NCI-H748 treated with DMSO at 0.1 percent for 48 hours (cell line): ENCODE results near the gene ZNF644.
A peak's percentile ranks its signal among the peaks of the same experiment; 100 is the strongest.
"Not testable (repeated sequence)": the region's sequence is repeated elsewhere in the genome, so short reads cannot be mapped to it uniquely, and the experiment has no call there.

Experiments used
- DNase-seq: peaks from one replicate; lab custom pipeline; 2025; lab: John Stamatoyannopoulos, UW

ZNF644 gene

GRCh38 chr1:91021686-91022517 is at the start of gene ZNF644:
Gene ZNF644, minus strand, starts transcription at chr1:91022035. Its CDS starts 39,682 bp downstream, at chr1:90982353.
- peak; percentile 62 for DNase-seq

GRCh38 chr1:91070298-91070697 is 48.5 kb upstream of the ZNF644 start:
- DNase-seq = no peak

- DNase-seq = no peak
Observed at GRCh38 chr1:91066538-91066937, 44.7 kb upstream of the ZNF644 start.

- no peak for DNase-seq
Observed at GRCh38 chr1:91065337-91065736, 43.5 kb upstream of the ZNF644 start.

GRCh38 chr1:91063403-91063802 is 41.6 kb upstream of the ZNF644 start:
- DNase-seq = not testable (repeated sequence)

GRCh38 chr1:91059157-91059556 is 37.3 kb upstream of the ZNF644 start:
- no peak for DNase-seq

DNA sequence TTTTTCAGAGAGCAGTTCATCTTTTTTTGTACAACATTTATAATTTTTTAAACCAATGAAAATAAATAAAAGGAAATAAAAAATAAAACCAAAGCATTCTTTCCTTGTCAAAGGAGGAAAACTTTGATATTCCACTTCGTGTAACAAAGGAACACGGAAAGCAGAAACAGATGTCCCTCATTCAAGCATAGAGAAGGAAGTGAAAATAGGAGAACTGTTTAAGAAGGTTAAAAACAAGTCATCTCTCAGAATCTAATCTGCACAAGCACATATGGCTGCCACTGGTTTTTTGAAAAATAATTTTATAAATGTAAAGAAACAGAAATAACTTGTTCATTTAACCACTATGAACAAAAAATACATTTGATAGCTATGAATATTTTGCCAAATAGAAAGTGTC is 35.9 kb upstream of the ZNF644 start:
- no peak for DNase-seq

DNA sequence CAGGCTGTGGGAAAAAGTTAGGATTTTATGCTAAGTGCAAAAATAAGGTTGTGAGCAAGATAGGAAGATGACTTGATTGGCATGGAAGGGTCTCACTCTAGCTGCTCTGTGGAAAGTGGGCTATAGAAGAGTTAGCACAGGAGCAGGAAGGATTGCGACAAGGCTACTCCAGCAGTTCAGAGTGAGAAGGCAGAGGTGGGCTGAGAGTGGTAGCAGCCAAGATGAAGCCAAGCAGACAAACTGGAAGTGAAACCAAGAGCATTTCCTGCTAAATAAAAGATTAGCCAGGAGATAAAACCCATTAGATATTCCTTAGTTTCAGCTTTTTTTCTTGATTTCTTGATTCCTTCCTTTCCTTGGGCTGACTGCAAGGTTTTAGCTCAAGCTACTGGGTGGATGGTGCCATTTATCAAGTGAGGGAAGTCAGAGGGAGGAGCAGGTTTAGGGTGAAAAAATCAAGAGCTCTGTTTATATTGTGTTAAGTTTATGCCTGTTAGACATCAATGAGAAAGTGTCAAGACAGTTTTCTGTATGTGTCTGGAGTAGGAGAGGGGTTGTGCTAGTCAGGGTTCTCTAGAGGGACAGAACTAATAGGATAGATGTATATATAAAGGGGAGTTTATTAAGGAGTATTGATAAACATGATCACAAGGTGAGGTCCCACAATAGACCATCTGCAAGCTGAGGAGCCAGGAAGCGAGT is 33.1 kb upstream of the ZNF644 start:
- DNase-seq = no peak

- DNase-seq = no peak
Observed at GRCh38 chr1:91053630-91054029, 31.8 kb upstream of the ZNF644 start.

DNA sequence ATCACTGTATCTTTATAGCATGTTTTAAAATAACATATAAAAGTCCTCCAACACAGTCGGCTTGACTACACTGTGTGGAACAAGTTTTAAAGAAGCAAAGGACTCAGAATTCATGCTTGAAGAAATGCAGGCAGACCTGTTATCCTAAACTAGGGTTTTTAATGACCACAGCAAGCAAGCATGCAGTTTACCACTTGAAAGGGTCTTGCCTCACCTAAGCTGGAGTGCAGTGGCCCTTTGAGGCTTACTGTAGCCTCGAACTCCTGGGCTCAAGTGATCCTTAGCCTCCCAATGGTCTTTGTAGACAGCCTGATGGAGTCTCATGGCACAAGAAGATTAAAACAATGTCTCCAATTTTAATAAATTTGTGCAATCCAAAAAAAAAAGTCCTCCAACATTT is 27.7 kb upstream of the ZNF644 start:
- DNase-seq = not testable (repeated sequence)

GRCh38 chr1:91046766-91047165 is 24.9 kb upstream of the ZNF644 start:
- no peak for DNase-seq

DNA sequence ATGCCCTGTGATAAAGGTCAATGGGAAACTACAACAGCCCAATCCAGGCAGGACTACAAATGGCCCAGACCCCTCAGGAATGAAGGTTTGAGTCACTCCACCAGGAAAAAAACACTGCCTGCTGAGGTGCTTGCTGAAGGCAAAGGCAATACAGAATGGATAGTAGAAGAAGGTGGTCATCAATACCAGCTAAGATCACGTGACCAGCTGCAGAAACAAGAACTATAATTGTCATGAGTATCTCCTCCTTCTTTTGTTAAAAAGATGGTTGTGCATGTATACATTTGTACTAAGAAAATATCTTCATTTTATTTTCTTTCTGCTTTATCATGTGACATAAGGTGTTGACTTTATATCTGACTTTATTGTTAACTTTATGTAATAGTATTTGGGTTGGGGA is 23.4 kb upstream of the ZNF644 start:
- no peak for DNase-seq

DNA sequence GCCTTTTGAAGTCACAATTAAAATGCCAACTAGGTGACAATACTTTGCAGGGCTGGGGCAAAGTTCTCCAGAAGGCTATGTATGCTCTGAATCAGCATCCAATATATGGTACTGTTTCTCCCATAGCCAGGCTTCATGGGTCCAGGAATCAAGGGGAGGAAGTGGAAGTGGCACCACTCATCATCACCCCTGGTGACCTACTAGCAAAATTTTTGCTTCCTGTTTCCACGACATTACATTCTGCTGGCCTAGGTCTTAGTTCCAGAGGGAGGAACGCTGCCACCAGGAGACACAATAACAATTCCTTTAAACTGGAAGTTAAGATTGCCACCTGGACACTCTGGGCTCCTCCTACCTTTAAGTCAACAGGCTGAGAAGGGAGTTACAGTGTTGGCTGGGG is 22.9 kb upstream of the ZNF644 start:
- not testable (repeated sequence) for DNase-seq

DNA sequence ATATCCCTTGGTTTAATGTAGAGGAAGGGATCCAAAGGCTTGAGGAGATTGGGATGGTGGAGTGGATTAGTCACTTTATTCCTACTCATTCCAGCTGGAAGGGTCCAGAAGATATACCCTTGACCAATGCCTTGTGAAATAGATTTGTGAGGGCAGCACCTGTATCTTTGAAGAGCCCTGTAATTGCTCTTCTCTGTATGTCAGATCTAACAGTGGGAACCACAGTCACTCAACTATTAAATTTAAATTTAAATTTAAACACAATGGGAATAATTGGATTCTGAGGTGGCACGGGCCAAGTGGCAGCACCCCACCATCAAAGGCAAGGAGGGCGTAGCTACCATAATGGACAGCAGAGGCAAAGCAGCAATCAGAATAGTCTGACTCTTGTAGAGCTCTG is 20.5 kb upstream of the ZNF644 start:
- not testable (repeated sequence) for DNase-seq

- DNase-seq = no peak
Observed at GRCh38 chr1:91038582-91038981, 16.7 kb upstream of the ZNF644 start.

GRCh38 chr1:91036894-91037829 is 15.3 kb upstream of the ZNF644 start:
- no peak for DNase-seq

DNA sequence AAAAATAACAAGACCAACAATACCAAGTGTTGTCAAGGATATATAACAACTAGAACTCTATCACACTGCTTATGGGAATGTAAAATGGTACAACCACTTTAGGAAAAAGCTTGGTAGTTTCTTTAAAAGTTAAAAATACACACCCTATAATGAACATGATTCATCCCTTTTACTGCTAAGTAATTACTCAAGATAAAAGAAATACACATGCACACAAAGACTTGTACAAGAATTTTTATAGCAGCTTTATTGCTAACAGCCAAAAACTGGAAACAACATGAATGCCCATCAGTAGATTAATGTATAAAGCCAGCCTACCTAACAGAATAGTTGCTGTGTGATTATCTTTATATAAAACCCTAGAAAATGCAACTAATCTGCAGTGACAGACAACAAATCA is 10.5 kb upstream of the ZNF644 start:
- DNase-seq = no peak

- DNase-seq = no peak
Observed at GRCh38 chr1:91031081-91031480, 9.2 kb upstream of the ZNF644 start.

DNA sequence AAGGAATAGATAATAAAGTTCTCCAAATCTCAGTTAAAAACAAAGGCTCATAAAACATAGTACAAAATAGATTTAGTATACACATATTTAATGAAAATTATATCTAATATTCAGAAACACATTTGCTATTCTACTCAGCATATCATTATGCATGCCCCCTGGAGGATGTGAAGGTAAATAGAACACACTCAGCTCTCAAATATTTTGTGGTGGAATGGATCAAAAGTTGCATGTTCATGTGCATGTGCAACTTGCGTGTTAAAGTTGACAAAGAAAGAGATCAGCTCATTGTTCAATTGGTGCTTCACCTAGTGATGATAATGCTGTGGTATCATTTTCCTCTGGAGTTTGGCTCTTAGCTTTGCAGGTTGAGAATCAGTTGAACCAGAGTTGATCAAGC is 4.9 kb upstream of the ZNF644 start:
- DNase-seq = no peak

DNA sequence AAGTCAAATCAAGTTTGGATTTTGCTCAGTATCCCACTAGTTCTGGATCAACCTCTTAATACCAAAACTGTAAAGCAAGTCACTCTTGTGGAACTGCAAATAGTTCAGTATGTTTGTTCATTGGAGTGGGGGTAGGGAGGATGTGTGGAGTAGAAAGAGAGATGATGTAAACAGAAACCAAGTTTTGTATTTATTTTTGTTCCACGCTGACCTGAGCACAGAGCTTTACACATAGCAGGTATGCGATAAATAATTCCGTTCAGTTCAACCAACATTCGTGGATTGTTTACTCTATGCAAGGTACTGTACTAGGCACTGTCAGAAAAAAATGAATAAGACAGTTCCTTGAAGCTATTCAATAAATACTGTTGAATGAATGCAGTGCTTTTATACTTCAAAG is 4.5 kb upstream of the ZNF644 start:
- DNase-seq = no peak

- DNase-seq = no peak
Observed at GRCh38 chr1:91024481-91025119, 2.8 kb upstream of the ZNF644 start.

DNA sequence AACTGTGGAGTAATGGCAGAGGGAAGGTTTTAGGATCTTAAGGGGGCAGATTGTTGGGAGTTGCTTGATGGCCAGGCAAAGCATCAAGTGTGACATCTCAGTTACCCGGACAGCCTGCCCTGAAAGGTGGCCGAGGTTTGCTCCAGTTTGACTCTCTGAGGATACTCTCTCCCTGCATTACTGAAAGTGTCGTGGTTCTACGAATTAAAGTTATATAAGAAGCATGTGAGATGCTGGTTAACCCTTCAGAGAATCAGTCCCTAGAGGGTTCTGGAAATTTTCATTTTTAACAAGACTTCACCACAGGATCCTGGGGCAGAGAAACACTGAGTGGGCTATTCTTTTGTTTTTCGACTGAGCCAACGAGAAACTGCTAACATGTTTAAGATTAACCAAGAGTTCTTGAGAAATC is 689 bp upstream of the ZNF644 start:
- no peak for DNase-seq
